Measurements from ENCODE around the gene INPP5J.

INPP5J gene

DNA sequence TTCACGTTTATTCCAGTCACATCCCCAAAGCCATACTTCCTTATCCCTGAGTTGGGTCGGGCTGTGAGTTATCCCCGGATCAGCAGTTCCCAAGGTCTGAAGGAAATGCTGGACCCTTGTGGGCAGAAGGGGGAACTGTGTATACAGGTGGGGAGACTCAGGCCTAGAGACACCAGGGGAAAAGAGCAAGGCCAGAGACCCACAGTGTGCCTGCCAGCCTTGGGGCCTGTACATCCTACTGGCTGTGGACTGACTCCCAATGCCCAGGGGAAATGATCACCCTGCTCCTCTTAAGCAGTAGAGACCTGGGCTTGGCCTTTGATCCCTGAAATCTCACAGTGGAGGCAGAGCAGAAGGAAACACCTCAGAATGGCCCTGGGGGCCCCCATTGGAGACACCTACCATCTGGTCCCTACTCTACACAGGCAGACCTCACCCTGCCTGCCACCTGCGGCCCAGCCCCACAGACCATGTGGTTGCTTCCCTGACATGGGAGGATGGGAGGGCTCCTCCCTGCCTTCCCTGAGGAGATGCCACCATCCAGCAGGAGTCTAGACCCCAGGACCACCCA is 16.7 kb upstream of the INPP5J start:
- Histone ChIP-seq H3K4me1 (ENCODE audit: control insufficient read depth, low read length) (peaks cover 11% of the 10 kb centered on the region), H4K20me1 (ENCODE audit: control insufficient read depth, insufficient read depth, low read depth, low read length) (no peaks in the 10 kb centered on the region), H3K4me3 (ENCODE audit: low read length) (no peak overlapping the region), H3K9me2 (replicated peaks; ENCODE audit: control insufficient read depth, low read length) (no peaks in the 10 kb centered on the region), H3K27me3 (ENCODE audit: control insufficient read depth, low read length) (0 out of 2 replicates have a peak, but pooled peaks cover 5% of the 10 kb centered on the region), H3K9me3 (ENCODE audit: control insufficient read depth, insufficient read depth, low read length) (no peaks in the 10 kb centered on the region), H3K36me3 (ENCODE audit: control insufficient read depth, low read length) (no peaks in the 10 kb centered on the region), H3F3A (ENCODE audit: control insufficient read depth, insufficient read depth) (no peaks in the 10 kb centered on the region), H3K4me2 (ENCODE audit: low read length) (no peak overlapping the region), H3K79me2 (ENCODE audit: control insufficient read depth, low read length) (no peaks in the 10 kb centered on the region), H3K27ac (ENCODE audit: low read depth, low read length) (no peak overlapping the region)
- TF ChIP-seq, protein P1, sequence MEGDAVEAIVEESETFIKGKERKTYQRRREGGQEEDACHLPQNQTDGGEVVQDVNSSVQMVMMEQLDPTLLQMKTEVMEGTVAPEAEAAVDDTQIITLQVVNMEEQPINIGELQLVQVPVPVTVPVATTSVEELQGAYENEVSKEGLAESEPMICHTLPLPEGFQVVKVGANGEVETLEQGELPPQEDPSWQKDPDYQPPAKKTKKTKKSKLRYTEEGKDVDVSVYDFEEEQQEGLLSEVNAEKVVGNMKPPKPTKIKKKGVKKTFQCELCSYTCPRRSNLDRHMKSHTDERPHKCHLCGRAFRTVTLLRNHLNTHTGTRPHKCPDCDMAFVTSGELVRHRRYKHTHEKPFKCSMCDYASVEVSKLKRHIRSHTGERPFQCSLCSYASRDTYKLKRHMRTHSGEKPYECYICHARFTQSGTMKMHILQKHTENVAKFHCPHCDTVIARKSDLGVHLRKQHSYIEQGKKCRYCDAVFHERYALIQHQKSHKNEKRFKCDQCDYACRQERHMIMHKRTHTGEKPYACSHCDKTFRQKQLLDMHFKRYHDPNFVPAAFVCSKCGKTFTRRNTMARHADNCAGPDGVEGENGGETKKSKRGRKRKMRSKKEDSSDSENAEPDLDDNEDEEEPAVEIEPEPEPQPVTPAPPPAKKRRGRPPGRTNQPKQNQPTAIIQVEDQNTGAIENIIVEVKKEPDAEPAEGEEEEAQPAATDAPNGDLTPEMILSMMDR (IDR thresholded peaks at IDR 0.05; ENCODE audit: low read depth, low read length, poor library complexity, severe bottlenecking) = no peak
- TF ChIP-seq EZH2phosphoT487 (IDR thresholded peaks at IDR 0.05; ENCODE audit: borderline replicate concordance, low read length) = no peak

- H3K27me3 ChIP-seq (ENCODE audit: control insufficient read depth, low read length) = 0 out of 2 replicates have a peak, but pooled peaks cover 5% of the 10 kb centered on the region
- H3K4me2 ChIP-seq (ENCODE audit: low read length) = peak overlapping the region; percentile 83
- no peaks in the 10 kb centered on the region for H3K9me2 ChIP-seq (replicated peaks; ENCODE audit: control insufficient read depth, low read length)
- no peaks in the 10 kb centered on the region for H3K9me3 ChIP-seq (ENCODE audit: control insufficient read depth, insufficient read depth, low read length)
- peaks cover 11% of the 10 kb centered on the region for H3K4me1 ChIP-seq (ENCODE audit: control insufficient read depth, low read length)
- H3K36me3 ChIP-seq (ENCODE audit: control insufficient read depth, low read length) = no peaks in the 10 kb centered on the region
- no peaks in the 10 kb centered on the region for H4K20me1 ChIP-seq (ENCODE audit: control insufficient read depth, insufficient read depth, low read depth, low read length)
- H3K27ac ChIP-seq (ENCODE audit: low read depth, low read length) = no peak overlapping the region
- H3F3A ChIP-seq (ENCODE audit: control insufficient read depth, insufficient read depth) = no peaks in the 10 kb centered on the region
- peak overlapping the region; percentile 69 for H3K4me3 ChIP-seq (ENCODE audit: low read length)
- no peaks in the 10 kb centered on the region for H3K79me2 ChIP-seq (ENCODE audit: control insufficient read depth, low read length)
- no peak for TF ChIP-seq EZH2phosphoT487 (IDR thresholded peaks at IDR 0.05; ENCODE audit: borderline replicate concordance, low read length)
- TF ChIP-seq, protein P1 (IDR thresholded peaks at IDR 0.05; ENCODE audit: low read depth, low read length, poor library complexity, severe bottlenecking) = no peak
Observed at GRCh38 chr22:31106731-31107177, 16.0 kb upstream of the INPP5J start.

GRCh38 chr22:31107178-31107893 is 15.4 kb upstream of the INPP5J start, which contains the start of gene SELENOM:
Gene SELENOM (minus strand): TSS chr22:31107568. CDS start chr22:31107505, 63 bp downstream.
- no peaks in the 10 kb centered on the region for H4K20me1 ChIP-seq (ENCODE audit: control insufficient read depth, insufficient read depth, low read depth, low read length)
- H3K9me2 ChIP-seq (replicated peaks; ENCODE audit: control insufficient read depth, low read length) = no peaks in the 10 kb centered on the region
- no peaks in the 10 kb centered on the region for H3F3A ChIP-seq (ENCODE audit: control insufficient read depth, insufficient read depth)
- H3K27ac ChIP-seq (ENCODE audit: low read depth, low read length) = no peak within 1 kb of the TSS
- peak within 1 kb of the TSS; percentile 69 for H3K4me3 ChIP-seq (ENCODE audit: low read length)
- TF ChIP-seq, protein P1 (IDR thresholded peaks at IDR 0.05; ENCODE audit: low read depth, low read length, poor library complexity, severe bottlenecking) = peak; percentile 69
- TF ChIP-seq EZH2phosphoT487 (IDR thresholded peaks at IDR 0.05; ENCODE audit: borderline replicate concordance, low read length) = no peak
- no peaks in the 10 kb centered on the region for H3K36me3 ChIP-seq (ENCODE audit: control insufficient read depth, low read length)
- no peaks in the 10 kb centered on the region for H3K9me3 ChIP-seq (ENCODE audit: control insufficient read depth, insufficient read depth, low read length)
- 0 out of 2 replicates have a peak, but pooled peaks cover 5% of the 10 kb centered on the region for H3K27me3 ChIP-seq (ENCODE audit: control insufficient read depth, low read length)
- H3K4me1 ChIP-seq (ENCODE audit: control insufficient read depth, low read length) = peaks cover 11% of the 10 kb centered on the region
- H3K4me2 ChIP-seq (ENCODE audit: low read length) = peak within 1 kb of the TSS; percentile 83
- H3K79me2 ChIP-seq (ENCODE audit: control insufficient read depth, low read length) = no peaks in the 10 kb centered on the region
